Skin of body (tissue), 2 donors: ENCODE results near the gene GABRG3. TPM values are rescaled to one million over a fixed set of nuclear protein-coding genes. Genes with fewer than 3 reads are reported as not detected.

Experiments used
- DNase-seq: peaks from one replicate; lab custom pipeline; 2025; lab: John Stamatoyannopoulos, UW
- total RNA-seq: library from RNA; depleted of rRNA; stranded (reverse); fragments of >200 nt; gene quantifications from one replicate; pipeline ENCODE4 v1.2.3, GENCODE V29; 2014

GABRG3 gene
- total RNA-seq, 1 donor from 2014 or later = 0.89 TPM

- DNase-seq = no peak
Observed at GRCh38 chr15:27458345-27459084, 487.5 kb downstream of the GABRG3 start.

- no peak for DNase-seq
Observed at GRCh38 chr15:27459836-27460235, 488.9 kb downstream of the GABRG3 start.

GRCh38 chr15:27461181-27461580, 490.2 kb downstream of the GABRG3 start:
- DNase-seq = no peak

GRCh38 chr15:27463525-27464088, 492.6 kb downstream of the GABRG3 start:
- no peak for DNase-seq

GRCh38 chr15:27464941-27465612, 494.1 kb downstream of the GABRG3 start:
- DNase-seq = no peak

- no peak for DNase-seq
Observed at GRCh38 chr15:27466758-27467157, 495.8 kb downstream of the GABRG3 start.

GRCh38 chr15:27468151-27468591, 497.2 kb downstream of the GABRG3 start:
- DNase-seq = no peak

- no peak for DNase-seq
Observed at GRCh38 chr15:27473845-27474244, 502.9 kb downstream of the GABRG3 start.

GRCh38 chr15:27475395-27475794, 504.4 kb downstream of the GABRG3 start:
- DNase-seq = no peak

- DNase-seq = no peak
Observed at GRCh38 chr15:27479296-27480140, 508.5 kb downstream of the GABRG3 start.

GRCh38 chr15:27480141-27480530, 509.2 kb downstream of the GABRG3 start:
- no peak for DNase-seq

- no peak for DNase-seq
Observed at GRCh38 chr15:27480642-27481041, 509.7 kb downstream of the GABRG3 start.

GRCh38 chr15:27481768-27482167, 510.8 kb downstream of the GABRG3 start:
- DNase-seq = no peak

GRCh38 chr15:27482287-27482686, 511.3 kb downstream of the GABRG3 start:
- DNase-seq = no peak

- no peak for DNase-seq
Observed at GRCh38 chr15:27483124-27483523, 512.1 kb downstream of the GABRG3 start.

- no peak for DNase-seq
Observed at GRCh38 chr15:27485265-27485664, 514.3 kb downstream of the GABRG3 start.

GRCh38 chr15:27486051-27486450, 515.1 kb downstream of the GABRG3 start:
- DNase-seq = no peak

GRCh38 chr15:27486683-27487647, 516.0 kb downstream of the GABRG3 start:
- no peak for DNase-seq

- DNase-seq = no peak
Observed at GRCh38 chr15:27487846-27488245, 516.9 kb downstream of the GABRG3 start.

GRCh38 chr15:27490867-27491595, 520.0 kb downstream of the GABRG3 start:
- no peak for DNase-seq
